GM19025 (cell line): ENCODE data around the gene NEK2.
A peak's percentile ranks its signal among the peaks of the same experiment; 100 is the strongest.
"Not testable (repeated sequence)": the region's sequence is repeated elsewhere in the genome, so short reads cannot be mapped to it uniquely, and the experiment has no call there.

Experiments
- ATAC-seq: cut with Tn5 transposase; IDR thresholded peaks from one replicate; pipeline ENCODE4 v1.9.1; 2021; ENCODE audit warnings: mild to moderate bottlenecking, low read depth, moderate library complexity; ENCODE audit not compliant: unreplicated experiment

NEK2 gene

DNA sequence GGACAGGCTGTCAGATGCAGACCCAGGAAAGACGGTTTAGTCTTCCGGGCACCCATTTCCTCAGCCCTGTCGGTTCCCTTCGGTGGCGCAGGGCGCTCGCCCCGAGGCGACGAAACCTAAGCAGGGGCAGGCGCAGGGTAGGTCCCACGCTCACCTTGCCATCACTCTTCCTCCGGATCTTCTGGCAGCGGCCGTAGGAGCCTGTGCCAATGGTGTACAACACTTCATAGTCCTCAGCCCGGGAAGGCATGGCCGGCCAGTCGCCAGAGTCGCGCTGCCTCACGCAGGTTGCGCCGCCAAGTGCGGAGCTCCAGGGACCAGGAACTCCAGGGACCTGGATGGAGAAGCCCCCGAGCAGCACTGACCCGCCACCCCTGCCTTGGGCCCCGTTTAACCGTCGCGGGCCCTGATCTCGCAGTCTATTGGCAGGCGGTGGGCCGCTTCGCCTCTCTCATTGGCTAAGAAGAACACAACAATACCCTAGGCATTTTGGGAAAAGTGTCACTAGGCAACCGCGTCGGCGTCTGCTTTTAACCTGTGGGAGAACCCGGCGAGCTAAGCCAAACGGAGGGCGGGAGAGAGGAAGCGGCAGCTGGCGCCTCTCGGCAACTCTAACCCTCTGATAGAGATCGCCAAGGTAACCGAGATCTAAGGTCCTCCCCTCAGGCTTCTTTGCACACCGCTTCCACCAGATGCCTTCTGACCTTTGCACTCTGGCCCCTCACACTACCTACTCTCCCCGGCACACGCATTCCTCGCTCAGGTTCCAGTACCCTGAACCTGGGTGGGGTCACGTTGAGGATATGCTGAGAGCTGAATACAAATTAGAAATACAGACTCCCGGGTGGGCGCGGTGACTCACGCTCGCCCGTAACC is at the start of gene NEK2:
TSS of gene NEK2 (minus strand) at position 392 of the 876 bp plus-strand sequence. CDS start at position 250, 142 bp downstream.
- peak; percentile 99 for ATAC-seq

DNA sequence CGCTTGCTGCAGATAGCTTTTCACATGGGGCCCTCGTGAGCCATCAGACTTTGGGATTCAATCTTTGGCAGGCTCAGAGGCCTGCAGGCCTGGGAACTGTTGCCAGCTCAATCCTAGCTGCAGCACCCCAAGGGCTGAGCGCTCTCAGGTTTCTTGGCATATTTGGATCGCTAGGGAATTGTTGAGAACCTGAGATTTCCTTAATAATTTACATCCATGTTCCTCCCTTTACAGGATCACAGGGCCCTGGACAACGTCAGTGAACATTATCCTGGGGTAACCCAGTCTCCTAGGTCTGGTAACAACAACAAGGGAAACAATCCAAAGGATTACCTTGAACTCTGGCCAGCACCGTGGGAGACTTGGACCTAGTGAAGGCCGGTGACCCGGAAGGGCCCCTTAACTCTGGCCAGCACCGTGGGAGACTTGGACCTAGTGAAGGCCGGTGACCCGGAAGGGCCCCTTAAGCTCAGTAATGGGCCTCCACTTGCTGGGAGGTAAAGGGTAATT is 49.3 kb upstream of the NEK2 start:
- no peak for ATAC-seq

DNA sequence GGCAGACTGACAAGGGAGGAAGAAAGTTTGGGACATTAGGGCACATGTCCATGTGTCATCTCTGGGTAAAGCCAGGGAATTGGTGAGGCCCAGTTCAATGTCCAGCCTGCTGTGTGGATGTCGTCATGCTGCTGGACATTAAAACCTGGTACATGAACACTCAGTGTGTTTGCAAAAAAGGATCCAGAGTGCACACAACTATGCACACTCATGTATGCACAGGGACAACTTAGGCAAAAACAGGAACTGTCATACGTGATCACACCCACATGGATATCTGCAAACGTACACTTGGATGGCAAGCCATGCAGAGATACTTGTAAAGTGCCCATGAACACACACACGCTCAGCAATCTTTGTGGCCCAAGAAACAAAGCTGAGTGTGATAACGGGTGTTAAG is 47.9 kb upstream of the NEK2 start:
- ATAC-seq, result no peak

DNA sequence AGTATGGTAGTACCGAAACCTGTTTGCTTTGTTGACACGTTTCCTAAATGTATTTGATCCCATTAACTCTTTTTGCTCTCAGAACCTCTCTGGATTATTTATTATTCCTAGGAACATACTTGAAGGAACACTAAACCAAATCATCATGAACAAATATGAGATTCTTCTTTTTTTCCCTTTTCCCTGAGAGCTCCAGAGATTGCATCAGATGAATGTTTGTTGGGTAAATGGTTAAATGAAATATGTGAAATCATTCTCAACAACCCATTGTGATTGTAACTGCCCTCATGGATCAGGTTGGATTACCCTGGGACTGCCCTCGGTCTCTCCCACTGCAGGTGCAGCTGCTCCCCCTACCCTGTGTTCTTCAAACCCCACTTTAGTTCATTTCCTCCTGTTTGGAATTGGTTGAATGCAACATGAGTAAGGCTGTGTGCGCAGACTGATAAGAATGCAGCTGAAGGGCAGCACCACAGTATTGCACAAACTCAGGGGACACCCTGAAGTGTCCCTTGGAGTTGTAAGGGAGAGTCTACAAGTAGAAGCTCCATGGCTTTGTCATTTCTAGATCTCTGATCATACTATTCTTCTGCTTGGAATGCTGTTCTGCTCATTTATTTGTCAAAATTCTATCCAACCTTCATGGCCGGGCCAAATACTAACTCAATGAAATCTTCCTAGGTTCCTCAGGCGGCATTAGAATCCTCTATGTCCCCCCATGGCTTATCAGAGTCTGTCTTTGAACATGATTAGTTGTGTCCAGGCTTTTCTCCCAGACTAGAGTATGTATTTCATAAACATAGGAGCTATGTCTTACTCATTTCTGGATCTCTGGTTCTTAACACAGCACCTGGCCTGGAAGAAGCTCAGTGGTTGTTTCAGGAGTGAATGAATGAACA is 47.1 kb upstream of the NEK2 start:
- no peak for ATAC-seq

DNA sequence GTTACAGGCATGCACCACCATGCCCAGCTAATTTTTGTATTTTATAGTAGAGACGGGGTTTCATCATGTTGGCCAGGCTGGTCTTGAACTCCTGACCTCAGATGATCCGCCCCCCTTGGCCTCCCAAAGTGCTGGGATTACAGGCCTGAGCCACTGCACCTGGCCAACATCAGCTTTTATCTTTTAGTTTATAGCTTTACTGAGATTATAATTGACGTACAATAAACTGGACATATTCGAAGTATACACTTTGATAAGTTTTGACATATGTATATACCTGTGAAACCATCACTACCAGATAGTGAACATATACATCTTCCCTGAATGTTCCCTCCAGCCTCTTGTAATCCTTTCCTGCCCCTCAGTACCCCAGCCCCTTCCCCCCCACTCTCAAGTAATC is 41.1 kb upstream of the NEK2 start:
- not testable (repeated sequence) for ATAC-seq

DNA sequence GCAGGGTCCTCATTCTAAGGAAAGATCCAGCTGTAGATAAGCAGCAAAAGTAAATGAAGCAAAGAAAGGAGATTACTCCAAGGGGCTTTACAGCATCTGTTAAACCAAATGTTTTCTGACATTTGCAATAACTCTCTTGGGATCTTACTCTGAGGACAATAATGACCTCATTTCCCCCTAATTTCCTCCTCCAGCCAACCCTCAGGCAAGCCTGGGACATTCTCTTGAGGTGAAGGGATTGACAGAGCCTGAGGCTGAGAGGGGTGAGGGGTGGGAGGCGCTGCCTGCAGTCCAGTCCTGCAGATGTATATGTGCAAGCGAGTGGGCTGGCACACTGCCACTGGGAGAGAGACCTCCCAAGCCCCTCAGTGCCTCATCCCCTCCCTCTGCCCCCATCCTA is 40.5 kb upstream of the NEK2 start:
- ATAC-seq, result no peak

DNA sequence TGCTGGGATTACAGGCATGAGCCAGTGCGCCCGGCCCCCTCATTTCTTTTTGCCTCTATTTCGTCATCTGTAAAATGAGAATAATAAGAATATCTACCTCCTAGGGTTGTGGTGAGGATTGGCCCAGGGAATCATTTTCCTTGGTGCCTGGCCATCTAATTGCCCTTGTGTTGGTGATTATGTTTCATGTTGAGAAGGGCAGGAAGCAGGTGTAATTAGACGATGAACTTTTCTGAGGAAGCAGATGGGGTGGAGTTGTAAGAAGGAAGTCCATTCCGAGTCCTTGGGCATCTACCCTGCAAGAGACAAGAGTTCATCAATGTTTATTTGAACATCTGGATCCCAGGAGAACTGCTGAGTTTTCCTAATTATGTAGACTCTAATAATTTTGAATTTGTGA is 38.7 kb upstream of the NEK2 start:
- no peak for ATAC-seq

DNA sequence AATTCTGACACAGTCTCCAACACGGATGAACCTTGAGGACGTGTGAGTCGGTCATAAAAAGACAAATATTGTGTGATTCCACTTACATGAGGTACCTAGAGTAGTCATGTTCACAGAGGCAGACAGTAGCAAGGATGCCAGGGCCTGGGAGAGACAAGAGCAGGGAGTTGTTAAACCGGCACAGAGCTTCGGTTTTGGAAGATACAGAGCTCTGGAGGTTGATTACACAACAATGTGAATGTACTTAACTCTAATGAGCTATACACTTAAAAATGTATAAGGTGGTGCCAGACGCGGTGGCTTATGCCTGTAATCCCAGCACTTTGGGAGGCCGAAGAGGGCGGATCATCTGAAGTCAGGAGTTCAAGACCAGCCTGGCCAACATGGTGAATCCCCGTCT is 37.8 kb upstream of the NEK2 start:
- ATAC-seq, result no peak

DNA sequence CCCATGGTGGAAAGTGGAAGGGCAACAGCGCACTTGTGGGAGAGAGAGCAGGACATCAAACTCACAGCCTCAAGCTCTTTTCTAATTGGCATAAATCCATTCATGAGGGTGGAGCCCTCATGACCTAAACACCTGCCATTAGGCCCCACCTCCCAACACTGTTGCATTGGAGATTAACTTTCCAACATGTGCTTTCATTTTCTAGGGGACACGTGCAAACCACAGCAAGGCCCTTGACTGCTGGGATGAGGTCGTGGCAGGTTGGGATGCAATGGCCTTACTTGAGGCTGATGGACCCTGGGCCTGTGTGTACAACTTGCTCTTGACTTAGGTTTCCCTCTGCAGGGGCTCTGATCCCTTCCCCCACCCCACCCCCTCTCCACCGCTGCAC is 35.9 kb upstream of the NEK2 start:
- no peak for ATAC-seq

DNA sequence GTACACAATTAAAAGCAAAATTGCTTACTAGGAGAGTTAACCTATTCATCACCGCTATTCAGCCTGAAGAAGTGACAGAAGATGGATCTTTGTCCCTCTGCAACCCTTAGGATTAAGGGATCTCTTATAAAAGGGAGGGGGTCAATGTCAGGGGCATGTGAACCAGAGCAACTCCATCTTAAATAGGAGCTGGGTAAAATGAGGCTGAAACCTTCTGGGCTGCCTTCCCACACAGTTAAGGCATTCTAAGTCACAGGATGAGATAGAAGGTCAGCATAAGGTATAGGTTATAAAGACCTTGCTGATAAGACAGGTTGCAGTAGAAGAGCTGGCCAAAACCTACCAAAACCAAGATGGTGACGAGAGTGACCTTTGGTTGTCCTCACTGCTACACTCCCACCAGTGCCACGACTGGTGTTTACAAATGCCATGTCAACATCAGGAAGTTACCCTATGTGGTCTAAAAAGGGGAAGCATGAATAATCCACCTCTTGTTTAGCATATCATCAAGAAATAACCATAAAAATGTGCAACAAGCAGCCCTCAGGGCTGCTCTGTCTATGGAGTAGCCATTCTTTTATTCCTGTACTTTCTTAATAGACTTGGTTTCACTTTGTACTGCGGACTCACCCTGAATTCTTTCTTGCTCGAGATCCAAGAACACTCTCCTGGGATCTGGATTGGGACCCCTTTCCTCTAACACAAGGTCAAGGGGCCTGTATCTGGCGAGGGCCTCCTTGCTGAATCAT is 35.3 kb upstream of the NEK2 start:
- ATAC-seq, result no peak

DNA sequence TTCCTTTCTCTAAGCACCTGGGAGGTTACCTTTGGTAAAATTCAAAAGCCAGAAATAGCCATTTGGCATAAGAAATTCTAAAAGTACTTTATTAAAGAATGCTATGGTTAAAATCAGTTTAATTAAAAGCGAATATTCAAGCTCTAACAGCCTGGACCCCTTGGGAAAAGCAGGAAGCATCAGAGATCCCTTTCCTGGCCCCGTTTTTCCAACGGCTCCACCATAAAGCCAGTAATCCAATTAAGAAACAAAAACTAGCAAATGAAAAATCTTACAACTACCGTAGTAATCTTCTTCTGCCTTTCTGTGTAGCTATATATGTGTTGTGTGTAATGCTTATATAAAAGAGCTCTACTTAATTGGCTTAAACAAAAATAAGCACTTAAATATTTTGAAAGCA is 33.5 kb upstream of the NEK2 start:
- no peak for ATAC-seq

DNA sequence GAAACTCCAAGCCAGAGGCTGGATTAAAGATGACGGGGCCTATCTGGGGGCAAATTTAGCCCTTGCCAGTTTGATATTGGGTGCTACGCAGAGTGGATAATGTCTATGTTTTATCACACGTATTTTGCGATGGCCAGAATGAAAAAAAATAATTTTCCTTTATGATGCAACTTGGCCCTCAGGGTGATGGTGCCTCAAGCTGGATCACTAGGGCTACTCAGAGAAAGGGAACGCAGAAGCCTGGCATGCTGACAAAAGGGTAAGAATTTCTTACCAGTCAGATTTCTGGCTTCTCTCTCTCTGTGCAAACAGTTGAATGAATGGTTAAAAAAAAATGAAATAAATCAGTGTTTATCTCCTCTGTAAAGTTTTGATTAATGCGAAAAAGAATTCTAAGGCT is 32.6 kb upstream of the NEK2 start:
- no peak for ATAC-seq

DNA sequence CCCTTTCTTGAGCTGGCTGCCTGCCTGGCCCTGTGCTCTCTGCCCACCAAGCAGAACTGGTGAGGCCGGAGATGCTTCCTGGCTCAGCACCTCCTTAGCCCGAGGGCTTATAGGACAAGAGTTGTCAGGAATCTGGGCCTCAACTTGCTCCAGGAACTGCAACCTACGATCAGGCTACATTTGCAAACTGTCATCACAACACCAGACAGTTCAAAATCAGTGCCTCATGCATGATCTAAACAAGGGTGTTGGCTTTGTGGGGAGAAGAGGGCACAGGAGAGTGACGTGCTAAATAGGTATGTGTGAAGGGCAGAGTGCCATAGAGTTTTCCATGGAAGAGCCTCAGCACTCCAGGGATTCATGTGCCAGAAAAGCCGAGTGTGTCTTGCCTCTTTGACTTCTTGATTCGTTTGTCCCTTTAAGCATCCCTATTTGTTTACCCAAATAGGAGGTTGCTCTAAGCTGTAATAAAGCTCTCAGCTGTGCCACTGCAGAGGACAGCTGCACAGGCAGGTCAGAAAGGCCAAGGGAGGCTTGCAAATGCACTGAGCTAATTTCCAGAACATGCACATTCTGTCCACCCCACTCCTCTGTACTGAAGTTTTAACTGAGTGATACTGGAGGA is 30.2 kb upstream of the NEK2 start:
- no peak for ATAC-seq

DNA sequence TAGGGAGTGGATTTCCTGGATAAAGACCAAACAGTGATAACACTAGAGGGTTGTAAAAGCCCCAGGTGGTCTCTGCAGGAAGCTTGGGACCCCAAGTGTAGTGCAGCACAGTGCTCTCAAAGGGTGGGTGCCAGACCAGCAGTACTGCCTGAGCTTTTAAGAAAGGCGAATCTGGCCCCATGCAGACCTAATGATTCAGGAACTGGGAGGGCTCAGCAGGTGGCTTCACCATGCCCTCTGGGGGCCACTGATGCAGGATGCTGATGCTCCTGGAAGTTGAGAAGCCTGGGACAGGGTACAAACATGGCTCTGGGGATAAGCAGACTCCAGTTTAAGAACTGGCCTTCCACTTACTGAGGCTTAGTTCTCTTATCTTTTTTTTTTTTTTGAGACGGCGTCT is 29.1 kb upstream of the NEK2 start:
- no peak for ATAC-seq

DNA sequence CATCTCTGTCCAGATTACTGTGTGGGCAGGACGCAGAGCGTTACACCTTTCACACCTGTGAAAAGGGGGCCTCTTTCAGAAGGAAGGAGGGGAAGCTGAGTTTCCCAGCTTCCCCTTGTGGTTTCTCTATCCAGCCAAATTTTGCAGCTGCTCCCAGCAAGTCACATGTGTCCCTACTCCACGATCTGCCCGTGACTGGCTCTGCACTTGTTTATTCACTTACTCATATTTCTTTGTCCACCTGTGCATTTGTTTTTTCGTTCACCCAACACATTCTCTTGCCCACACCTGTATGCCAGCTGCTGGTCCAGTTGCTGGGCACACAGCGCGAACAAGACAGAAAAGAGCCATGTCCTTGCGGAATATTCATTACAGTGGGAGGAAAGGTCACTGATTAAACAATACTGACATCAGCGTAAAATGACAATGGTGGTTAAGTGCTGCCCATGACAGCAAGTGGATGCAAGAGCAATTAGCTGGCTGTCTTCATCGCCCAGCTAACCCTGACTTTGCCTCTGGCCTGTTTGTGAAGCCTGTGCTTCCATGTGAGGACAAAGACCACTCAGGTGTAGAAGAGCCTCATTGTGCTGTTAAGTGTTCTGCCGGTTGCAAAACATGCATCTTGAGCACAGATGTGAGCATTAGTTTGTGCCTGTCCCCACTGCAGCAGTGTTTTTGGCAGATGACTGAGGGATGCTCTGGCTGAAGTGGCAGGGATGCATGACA is 28.6 kb upstream of the NEK2 start:
- ATAC-seq, result no peak

DNA sequence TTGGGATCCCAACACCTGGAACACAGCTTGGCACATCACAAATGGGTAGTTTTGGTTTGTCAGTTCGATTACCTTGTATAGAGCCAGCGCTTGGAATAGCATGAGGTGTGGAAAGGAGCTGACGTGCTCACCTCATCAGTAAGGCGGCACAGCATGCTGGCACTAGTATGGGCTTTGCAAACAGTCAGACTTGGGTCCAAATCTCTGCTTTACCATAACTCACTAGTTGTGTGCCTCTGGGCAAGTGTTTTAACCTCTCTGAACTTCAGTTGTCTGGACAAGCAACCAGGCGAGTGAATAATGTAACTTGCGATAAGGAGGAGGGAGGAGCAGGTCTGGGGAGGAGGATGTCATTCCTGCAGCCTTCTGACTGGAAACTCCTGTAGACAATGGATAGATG is 26.3 kb upstream of the NEK2 start:
- no peak for ATAC-seq

DNA sequence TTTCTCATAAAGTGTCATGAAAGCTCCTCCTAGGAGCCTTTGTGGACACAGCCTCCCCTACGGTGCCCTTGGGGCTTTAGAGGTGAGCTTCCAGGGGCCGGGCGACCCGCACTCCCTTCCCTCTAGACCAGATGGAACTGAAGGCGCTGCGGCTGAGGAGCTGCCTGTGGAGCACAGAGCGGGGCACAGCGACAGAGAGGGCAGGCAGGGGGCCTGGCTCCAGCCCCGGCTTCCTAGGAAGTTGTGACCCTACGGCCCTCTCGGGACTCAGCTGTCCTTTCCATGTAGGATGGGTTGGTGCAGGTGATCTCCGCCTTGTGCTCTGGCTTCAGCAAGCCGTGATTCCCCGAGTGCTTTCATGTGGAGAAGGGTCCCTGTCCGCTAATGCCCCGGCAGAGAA is 23.6 kb upstream of the NEK2 start:
- ATAC-seq, result no peak

DNA sequence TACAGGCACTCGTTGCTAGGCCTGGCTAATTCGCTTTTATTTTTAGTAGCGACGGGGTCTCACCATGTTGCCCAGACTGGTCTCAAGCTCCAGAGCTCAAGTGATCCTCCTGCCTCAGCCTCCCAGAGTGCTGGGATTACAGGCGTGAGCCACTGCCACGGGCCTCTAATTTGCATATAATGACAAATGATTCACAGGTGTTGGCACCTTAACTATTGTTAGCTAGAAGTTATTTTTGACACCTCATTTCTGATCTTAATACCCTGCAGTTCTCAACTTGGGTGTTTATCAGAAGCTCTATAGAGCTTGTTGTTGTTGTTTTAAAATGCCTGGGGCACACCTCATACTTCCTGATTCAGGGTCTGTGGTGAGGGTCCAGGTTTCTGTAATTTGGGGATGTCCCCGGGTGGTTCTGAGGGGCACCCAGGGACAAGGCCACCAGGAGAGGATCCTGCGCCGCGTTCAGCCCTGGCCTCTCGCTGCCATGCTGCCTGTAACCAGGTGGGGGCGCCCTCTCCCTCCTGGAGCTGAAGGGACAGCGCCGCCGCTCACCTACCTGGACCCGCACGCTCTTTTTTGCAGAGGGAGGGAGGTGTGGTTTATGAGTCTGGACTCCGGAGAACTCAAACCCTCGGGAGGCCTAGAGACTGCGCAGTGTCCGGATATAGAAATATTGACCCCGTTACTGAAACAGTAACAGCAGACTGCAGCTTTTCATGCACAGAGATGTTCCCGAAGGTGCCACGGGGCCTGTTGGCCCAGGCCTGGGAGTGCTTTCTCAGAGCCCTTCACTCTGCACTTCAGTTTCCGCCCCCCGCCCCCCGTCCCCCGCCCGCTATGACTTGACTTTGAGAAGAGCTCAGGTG is 23.0 kb upstream of the NEK2 start:
- no peak for ATAC-seq

DNA sequence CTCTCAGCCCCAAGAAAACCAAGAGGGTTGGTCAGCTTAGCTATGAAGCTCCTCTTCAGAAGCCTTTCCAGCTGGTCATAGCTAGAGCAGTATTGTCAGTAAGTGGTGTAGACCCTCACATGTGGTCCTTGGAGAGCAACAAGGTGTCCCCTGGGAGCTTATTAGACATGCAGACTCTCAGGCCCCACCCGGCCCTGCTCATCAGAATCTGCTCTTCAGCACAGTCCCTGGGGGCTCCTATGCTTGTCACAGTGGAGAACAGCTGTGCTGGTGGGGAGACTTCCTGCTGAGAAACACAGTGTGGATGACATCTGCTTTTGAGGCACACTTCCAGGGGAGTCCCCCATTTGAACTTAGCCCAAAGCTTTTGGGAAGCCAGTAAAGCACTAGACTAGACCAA is 21.9 kb upstream of the NEK2 start:
- ATAC-seq, result peak; percentile 83
